Ascending aorta (tissue), 2 donors: ENCODE data around the gene CRACR2A. TPM values are rescaled to one million over a fixed set of nuclear protein-coding genes. Genes with fewer than 3 reads are reported as not detected.

Experiments used
- DNase-seq, 2 donors: peaks; one replicate each; pipeline ENCODE4 v3.0.0-alpha.2; 2019; ENCODE audit warnings: low spot score in 2 of 2
- H3K27ac ChIP-seq, 2 donors: fragments of 200-600 bp; sonication (generic); one replicate each; pipeline ENCODE4 v1.5.1; 2016 to 2017; ENCODE audit warnings: mild to moderate bottlenecking in 1 of 2
- H3K27me3 ChIP-seq: fragments of 200-600 bp; sonication (generic); one replicate; pipeline ENCODE4 v1.5.1; 2017
- H3K36me3 ChIP-seq, 2 donors: fragments of 200-600 bp; sonication (generic); one replicate each; pipeline ENCODE4 v1.5.1; 2016
- H3K4me1 ChIP-seq, 2 donors: fragments of 200-600 bp; sonication (generic); one replicate each; pipeline ENCODE4 v1.5.1; 2016 to 2017; ENCODE audit warnings: mild to moderate bottlenecking in 1 of 2
- H3K4me3 ChIP-seq, 2 donors: fragments of 200-600 bp; sonication (generic); one replicate each; pipeline ENCODE4 v1.5.1; 2016 to 2017; ENCODE audit warnings: mild to moderate bottlenecking in 1 of 2
- H3K9me3 ChIP-seq, 2 donors: fragments of 200-600 bp; sonication (generic); one replicate each; pipeline ENCODE4 v1.5.1; 2016
- CTCF ChIP-seq, 3 experiments: fragments of 200-600 bp in 2 of 3; fragments of 450-650 bp in 1 of 3; sonication (generic) in 2 of 3; IDR thresholded peaks; one replicate each; pipeline ENCODE4 v1.5.1; 2016 to 2019; ENCODE audit warnings: antibody characterized with exemption in 3 of 3, mild to moderate bottlenecking in 1 of 3, moderate library complexity in 1 of 3
- intact Hi-C: fragments of 100-400 bp; cut with DNase I; formaldehyde crosslinking; loops from one replicate; pipeline ENCODE4 v1.15.1; 2023
- total RNA-seq: library from RNA; depleted of rRNA; stranded (reverse); fragments of >200 nt; gene quantifications from one replicate; pipeline ENCODE4 v1.1.0, GENCODE V29; 2016

Gene CRACR2A
- total RNA-seq, 1 donor from 2014 or later, result 0.53 TPM

- intact Hi-C loops, result no loop called here
- no peak for DNase-seq
- Histone ChIP-seq H3K27me3 (no peaks in the 10 kb centered on the region), H3K4me1 (no peaks in the 10 kb centered on the region), H3K27ac (no peak overlapping the region), H3K36me3 (no peaks in the 10 kb centered on the region), H3K4me3 (no peak overlapping the region), H3K9me3 (no peaks in the 10 kb centered on the region)
- no peak for TF ChIP-seq CTCF (IDR thresholded peaks at IDR 0.05)
Observed at GRCh38 chr12:3641428-3642018, 111.4 kb downstream of the CRACR2A start.

GRCh38 chr12:3636328-3636727, 116.6 kb downstream of the CRACR2A start:
- intact Hi-C loops, result no loop called here
- H3K4me3 ChIP-seq, result no peak overlapping the region
- no peak overlapping the region for H3K27ac ChIP-seq
- H3K4me1 ChIP-seq, result no peaks in the 10 kb centered on the region
- no peak for DNase-seq
- H3K36me3 ChIP-seq, result no peaks in the 10 kb centered on the region
- no peaks in the 10 kb centered on the region for H3K27me3 ChIP-seq
- TF ChIP-seq CTCF (IDR thresholded peaks at IDR 0.05), result no peak
- H3K9me3 ChIP-seq, result no peaks in the 10 kb centered on the region

- no peak overlapping the region for H3K4me3 ChIP-seq
- intact Hi-C loops, result no loop called here
- TF ChIP-seq CTCF (IDR thresholded peaks at IDR 0.05), result no peak
- H3K9me3 ChIP-seq, result no peaks in the 10 kb centered on the region
- H3K27ac ChIP-seq, result no peak overlapping the region
- no peaks in the 10 kb centered on the region for H3K27me3 ChIP-seq
- H3K36me3 ChIP-seq, result no peaks in the 10 kb centered on the region
- no peak for DNase-seq
- H3K4me1 ChIP-seq, result no peaks in the 10 kb centered on the region
Observed at GRCh38 chr12:3634348-3634747, 118.6 kb downstream of the CRACR2A start.

- H3K27ac ChIP-seq, result no peak overlapping the region
- DNase-seq, result no peak
- H3K27me3 ChIP-seq, result no peaks in the 10 kb centered on the region
- no peak overlapping the region for H3K4me3 ChIP-seq
- intact Hi-C loops, result no loop called here
- H3K9me3 ChIP-seq, result no peaks in the 10 kb centered on the region
- H3K36me3 ChIP-seq, result no peaks in the 10 kb centered on the region
- no peaks in the 10 kb centered on the region for H3K4me1 ChIP-seq
- TF ChIP-seq CTCF (IDR thresholded peaks at IDR 0.05), result no peak
Observed at GRCh38 chr12:3633396-3633795, 119.5 kb downstream of the CRACR2A start.

- no peaks in the 10 kb centered on the region for H3K27me3 ChIP-seq
- H3K9me3 ChIP-seq, result no peaks in the 10 kb centered on the region
- no peak for DNase-seq
- H3K27ac ChIP-seq, result no peak overlapping the region
- no peaks in the 10 kb centered on the region for H3K36me3 ChIP-seq
- no peak for TF ChIP-seq CTCF (IDR thresholded peaks at IDR 0.05)
- no peaks in the 10 kb centered on the region for H3K4me1 ChIP-seq
- no peak overlapping the region for H3K4me3 ChIP-seq
- intact Hi-C loops, result no loop called here
Observed at GRCh38 chr12:3632754-3633153, 120.2 kb downstream of the CRACR2A start.

- Histone ChIP-seq H3K27ac (no peak overlapping the region), H3K36me3 (no peaks in the 10 kb centered on the region), H3K9me3 (no peaks in the 10 kb centered on the region), H3K27me3 (no peaks in the 10 kb centered on the region), H3K4me1 (no peaks in the 10 kb centered on the region), H3K4me3 (no peak overlapping the region)
- no peak for DNase-seq
- no peak for TF ChIP-seq CTCF (IDR thresholded peaks at IDR 0.05)
- intact Hi-C loops, result no loop called here
Observed at GRCh38 chr12:3632256-3632655, 120.7 kb downstream of the CRACR2A start.
